Progenitor cell of endocrine pancreas (in vitro differentiated cells): Measurements from ENCODE around the gene MASP1. TPM values are rescaled to one million over a fixed set of nuclear protein-coding genes. Genes with fewer than 3 reads are reported as not detected.

Source experiments
- DNase-seq: peaks from one replicate; pipeline ENCODE4 v3.0.0; 2021; ENCODE audit warnings: low spot score; ENCODE audit not compliant: unreplicated experiment
- H3K27ac Mint-ChIP-seq: 2 replicates; pipeline ENCODE4 v1.8.0; 2021; ENCODE audit warnings: mild to moderate bottlenecking, moderate library complexity, mixed read lengths
- H3K27me3 Mint-ChIP-seq: 2 replicates; pipeline ENCODE4 v1.8.0; 2021; ENCODE audit warnings: mixed read lengths
- H3K36me3 Mint-ChIP-seq: 2 replicates; pipeline ENCODE4 v1.8.0; 2022; ENCODE audit warnings: mixed read lengths; ENCODE audit not compliant: insufficient read depth
- H3K4me1 Mint-ChIP-seq: 2 replicates; pipeline ENCODE4 v1.8.0; 2021; ENCODE audit warnings: low read depth, mixed read lengths
- H3K4me3 Mint-ChIP-seq: 2 replicates; pipeline ENCODE4 v1.8.0; 2021; ENCODE audit warnings: low read depth, mild to moderate bottlenecking, moderate library complexity, mixed read lengths
- H3K9me3 Mint-ChIP-seq: 2 replicates; pipeline ENCODE4 v1.8.0; 2021; ENCODE audit warnings: low read depth, mixed read lengths
- CTCF ChIP-seq: fragments of 200-600 bp; sonication (generic); IDR thresholded peaks from one replicate; pipeline ENCODE4 v1.5.0; 2021; ENCODE audit warnings: antibody characterized with exemption, mild to moderate bottlenecking; ENCODE audit not compliant: unreplicated experiment
- total RNA-seq: library from RNA; stranded (reverse); gene quantifications from 2 replicates; pipeline ENCODE4 v1.2.1, GENCODE V29; 2021

Gene MASP1
- total RNA-seq, 1 donor from 2014 or later: 0.60 TPM

GRCh38 chr3:187236962-187237361, 54.6 kb downstream of the MASP1 start:
- DNase-seq: no peak
- H3K4me3 Mint-ChIP-seq: no peak overlapping the region
- no peaks in the 10 kb centered on the region for H3K9me3 Mint-ChIP-seq
- peaks cover 4% of the 10 kb centered on the region for H3K27me3 Mint-ChIP-seq
- H3K36me3 Mint-ChIP-seq: no peaks in the 10 kb centered on the region
- H3K27ac Mint-ChIP-seq: no peak overlapping the region
- TF ChIP-seq CTCF: no peak
- no peaks in the 10 kb centered on the region for H3K4me1 Mint-ChIP-seq

- no peak overlapping the region for H3K27ac Mint-ChIP-seq
- peaks cover 20% of the 10 kb centered on the region for H3K27me3 Mint-ChIP-seq
- no peak overlapping the region for H3K4me3 Mint-ChIP-seq
- TF ChIP-seq CTCF: no peak
- H3K4me1 Mint-ChIP-seq: no peaks in the 10 kb centered on the region
- no peaks in the 10 kb centered on the region for H3K36me3 Mint-ChIP-seq
- DNase-seq: no peak
- no peaks in the 10 kb centered on the region for H3K9me3 Mint-ChIP-seq
Observed at GRCh38 chr3:187230011-187230410, 61.5 kb downstream of the MASP1 start.

GRCh38 chr3:187228740-187229139, 62.8 kb downstream of the MASP1 start:
- Mint-ChIP-seq H3K4me1 (no peaks in the 10 kb centered on the region), H3K36me3 (no peaks in the 10 kb centered on the region), H3K4me3 (no peak overlapping the region), H3K27me3 (peaks cover 20% of the 10 kb centered on the region), H3K9me3 (no peaks in the 10 kb centered on the region), H3K27ac (no peak overlapping the region)
- no peak for DNase-seq
- TF ChIP-seq CTCF: no peak

- TF ChIP-seq CTCF: no peak
- no peak overlapping the region for H3K27ac Mint-ChIP-seq
- H3K9me3 Mint-ChIP-seq: no peaks in the 10 kb centered on the region
- H3K36me3 Mint-ChIP-seq: no peaks in the 10 kb centered on the region
- peaks cover 20% of the 10 kb centered on the region for H3K27me3 Mint-ChIP-seq
- DNase-seq: no peak
- no peak overlapping the region for H3K4me3 Mint-ChIP-seq
- H3K4me1 Mint-ChIP-seq: peaks cover 3% of the 10 kb centered on the region
Observed at GRCh38 chr3:187227658-187228258, 63.8 kb downstream of the MASP1 start.

- DNase-seq: no peak
- Mint-ChIP-seq H3K9me3 (no peaks in the 10 kb centered on the region), H3K4me1 (peaks cover 5% of the 10 kb centered on the region), H3K4me3 (no peak overlapping the region), H3K27ac (no peak overlapping the region), H3K36me3 (no peaks in the 10 kb centered on the region), H3K27me3 (peaks cover 13% of the 10 kb centered on the region)
- no peak for TF ChIP-seq CTCF
Observed at GRCh38 chr3:187223799-187224198, 67.7 kb downstream of the MASP1 start.
